H9 (cell line): ENCODE data around the gene CLEC3B. TPM values are rescaled to one million over a fixed set of nuclear protein-coding genes. Genes with fewer than 3 reads are reported as not detected.

Source experiments
- DNase-seq: peaks from one replicate; pipeline ENCODE4 v3.0.0-alpha.2; 2017
- H2AFZ ChIP-seq: one replicate; pipeline ENCODE4 v1.6.1; 2013; ENCODE audit warnings: mild to moderate bottlenecking, low read length, control low read depth, moderate library complexity
- H2AK5ac ChIP-seq: 2 replicates; pipeline ENCODE4 v1.6.1; 2013; ENCODE audit warnings: low read length, control low read depth, mixed read lengths; ENCODE audit not compliant: insufficient read length
- H2BK120ac ChIP-seq: one replicate; pipeline ENCODE4 v1.6.1; 2013; ENCODE audit warnings: low read depth, mild to moderate bottlenecking, low read length, control low read depth, inconsistent platforms; ENCODE audit not compliant: poor library complexity, severe bottlenecking
- H2BK12ac ChIP-seq: 2 replicates; pipeline ENCODE4 v1.6.1; 2013; ENCODE audit warnings: low read length, control low read depth, mixed read lengths, low read depth; ENCODE audit not compliant: insufficient read length
- H2BK15ac ChIP-seq: 2 replicates; pipeline ENCODE4 v1.6.1; 2013; ENCODE audit warnings: low read depth, low read length, control low read depth
- H2BK20ac ChIP-seq: one replicate; pipeline ENCODE4 v1.6.1; 2013; ENCODE audit warnings: low read depth, mild to moderate bottlenecking, low read length, control low read depth, inconsistent platforms; ENCODE audit not compliant: poor library complexity, severe bottlenecking
- H2BK5ac ChIP-seq: 2 replicates; pipeline ENCODE4 v1.6.1; 2013; ENCODE audit warnings: low read length, control low read depth, mixed read lengths; ENCODE audit not compliant: insufficient read length
- H3K14ac ChIP-seq: 2 replicates; pipeline ENCODE4 v1.6.1; 2013; ENCODE audit warnings: low read length, control low read depth; ENCODE audit not compliant: insufficient read depth
- H3K18ac ChIP-seq: 2 replicates; pipeline ENCODE4 v1.6.1; 2013; ENCODE audit warnings: low read depth, mild to moderate bottlenecking, mixed read lengths, low read length, control low read depth; ENCODE audit not compliant: insufficient read length
- H3K23ac ChIP-seq: 2 replicates; pipeline ENCODE4 v1.6.1; 2013; ENCODE audit warnings: low read length, control low read depth, mixed read lengths, low read depth; ENCODE audit not compliant: insufficient read length
- H3K23me2 ChIP-seq: 2 replicates; pipeline ENCODE4 v1.6.1; 2013; ENCODE audit warnings: low read depth, mild to moderate bottlenecking, mixed read lengths, low read length, control low read depth; ENCODE audit not compliant: insufficient read length, poor library complexity, severe bottlenecking
- H3K27ac ChIP-seq: 2 replicates; pipeline ENCODE4 v1.5.1; 2013; ENCODE audit warnings: low read length, control low read depth, mixed read lengths, low read depth; ENCODE audit not compliant: insufficient read length
- H3K27me3 ChIP-seq: 2 replicates; pipeline ENCODE4 v1.6.1; 2013; ENCODE audit warnings: low read length, control low read depth, inconsistent platforms; ENCODE audit not compliant: insufficient read depth
- H3K4ac ChIP-seq: 2 replicates; pipeline ENCODE4 v1.6.1; 2013; ENCODE audit warnings: low read depth, mild to moderate bottlenecking, control low read depth, inconsistent platforms, low read length, moderate library complexity
- H3K4me1 ChIP-seq: 2 replicates; pipeline ENCODE4 v1.6.1; 2013; ENCODE audit warnings: low read length, control low read depth, inconsistent platforms; ENCODE audit not compliant: insufficient read depth
- H3K4me2 ChIP-seq: 2 replicates; pipeline ENCODE4 v1.6.1; 2013; ENCODE audit warnings: low read length, control low read depth, mixed read lengths; ENCODE audit not compliant: insufficient read length, insufficient read depth
- H3K56ac ChIP-seq: 2 replicates; pipeline ENCODE4 v1.6.1; 2013; ENCODE audit warnings: low read depth, mild to moderate bottlenecking, mixed read lengths, low read length, control low read depth; ENCODE audit not compliant: insufficient read length
- H3K79me1 ChIP-seq: 2 replicates; pipeline ENCODE4 v1.6.1; 2013; ENCODE audit warnings: low read depth, mild to moderate bottlenecking, moderate library complexity, low read length, control low read depth, inconsistent platforms; ENCODE audit not compliant: insufficient read depth, poor library complexity, severe bottlenecking
- H3K79me2 ChIP-seq: 2 replicates; pipeline ENCODE4 v1.6.1; 2013; ENCODE audit warnings: low read length, control low read depth, inconsistent platforms; ENCODE audit not compliant: insufficient read depth
- H3K9ac ChIP-seq: 2 replicates; pipeline ENCODE4 v1.6.1; 2013; ENCODE audit warnings: low read length, control low read depth, mixed read lengths; ENCODE audit not compliant: insufficient read length; ENCODE audit errors: extremely low read depth
- H3K9me3 ChIP-seq: one replicate; pipeline ENCODE4 v1.6.1; 2013; ENCODE audit warnings: low read depth, low read length, inconsistent platforms; ENCODE audit not compliant: control insufficient read depth
- H3T11ph ChIP-seq: one replicate; pipeline ENCODE4 v1.6.1; 2013; ENCODE audit warnings: mild to moderate bottlenecking, low read length, control low read depth, inconsistent platforms
- H4K20me1 ChIP-seq: one replicate; pipeline ENCODE4 v1.6.1; 2013; ENCODE audit not compliant: control insufficient read depth, insufficient read length, insufficient read depth
- H4K5ac ChIP-seq: 2 replicates; pipeline ENCODE4 v1.6.1; 2013; ENCODE audit warnings: low read depth, mild to moderate bottlenecking, mixed read lengths, low read length, control low read depth; ENCODE audit not compliant: insufficient read length
- H4K8ac ChIP-seq: replicated peaks from 2 replicates; pipeline ENCODE4 v1.6.1; 2013; ENCODE audit warnings: low read length, control low read depth, mixed read lengths, low read depth; ENCODE audit not compliant: insufficient read length
- H4K91ac ChIP-seq: 2 replicates; pipeline ENCODE4 v1.6.1; 2013; ENCODE audit warnings: low read depth, mild to moderate bottlenecking, moderate library complexity, mixed read lengths, low read length, control low read depth; ENCODE audit not compliant: insufficient read length
- H3K27ac Mint-ChIP-seq, 3 experiments: 2 replicates in 2 of 3; 3 replicates in 1 of 3; pipeline ENCODE4 v1.8.0; 2020 to 2021; ENCODE audit warnings: mixed read lengths in 3 of 3, mild to moderate bottlenecking in 1 of 3, moderate library complexity in 1 of 3
- H3K27me3 Mint-ChIP-seq: 2 replicates; pipeline ENCODE4 v1.8.0; 2021; ENCODE audit warnings: low read depth, mild to moderate bottlenecking, moderate library complexity, mixed read lengths
- H3K36me3 Mint-ChIP-seq, 3 experiments: 2 replicates in 2 of 3; 3 replicates in 1 of 3; pipeline ENCODE4 v1.8.0; 2020 to 2021; ENCODE audit warnings: low read depth in 3 of 3, mixed read lengths in 3 of 3; ENCODE audit not compliant: insufficient read depth in 1 of 3
- H3K4me1 Mint-ChIP-seq, 2 experiments: 2 replicates each; pipeline ENCODE4 v1.8.0; 2020; ENCODE audit warnings: mixed read lengths in 2 of 2
- H3K4me3 Mint-ChIP-seq, 2 experiments: 2 replicates in 1 of 2; 3 replicates in 1 of 2; pipeline ENCODE4 v1.8.0; 2020 to 2021; ENCODE audit warnings: mild to moderate bottlenecking in 2 of 2, mixed read lengths in 2 of 2, moderate library complexity in 1 of 2
- H3K9me3 Mint-ChIP-seq, 2 experiments: 2 replicates in 1 of 2; 3 replicates in 1 of 2; pipeline ENCODE4 v1.8.0; 2020; ENCODE audit warnings: mild to moderate bottlenecking in 2 of 2, mixed read lengths in 2 of 2, moderate library complexity in 1 of 2
- CTCF ChIP-seq: fragments of 200-600 bp; sonication (generic); conservative IDR thresholded peaks from 3 replicates; pipeline ENCODE4 v1.8.0; 2021; ENCODE audit warnings: antibody characterized with exemption, mild to moderate bottlenecking
- WGBS: extraction: QIAGEN DNeasy Blood & Tissue Kit; methylation state at CpG from one replicate; pipeline ENCODE4 v1.1.7; 2013; ENCODE audit warnings: missing lambda C conversion rate, low lambda C conversion rate, mixed read lengths; ENCODE audit not compliant: insufficient read length; ENCODE audit errors: extremely low coverage; 5-methylcytosine and 5-hydroxymethylcytosine counted together
- total RNA-seq: library from RNA; stranded (reverse); gene quantifications from 2 replicates; pipeline ENCODE4 v1.2.1, GENCODE V29; 2021

CLEC3B gene
- total RNA-seq, 1 experiment from 2014 or later = not detected

GRCh38 chr3:45041666-45042065, 15.6 kb downstream of the CLEC3B start:
- no peak overlapping the region for H2AK5ac ChIP-seq
- no peak overlapping the region for H3K4me2 ChIP-seq
- Mint-ChIP-seq H3K9me3 (0 out of 5 replicates have a peak, but pooled peaks cover 0 to 2% of the 10 kb centered on the region in 2 experiments), H3K27me3 (peaks cover 36% of the 10 kb centered on the region), H3K4me1 (peaks cover 13 to 14% of the 10 kb centered on the region in 2 experiments), H3K36me3 (no peaks in the 10 kb centered on the region), H3K4me3 (no peak overlapping the region), H3K27ac (no peak overlapping the region)
- H3K9ac ChIP-seq = no peak overlapping the region
- H4K20me1 ChIP-seq = no peaks in the 10 kb centered on the region
- H3K27me3 ChIP-seq = peaks cover 4% of the 10 kb centered on the region; the same call in 1 of the 2 replicates
- H2BK20ac ChIP-seq = no peak overlapping the region
- H3K4me1 ChIP-seq = no peaks in the 10 kb centered on the region
- no peak for TF ChIP-seq CTCF
- H3K23me2 ChIP-seq = no peaks in the 10 kb centered on the region
- DNase-seq = no peak
- H3K23ac ChIP-seq = no peak overlapping the region
- no peak overlapping the region for H3K56ac ChIP-seq
- no peaks in the 10 kb centered on the region for H3K79me2 ChIP-seq
- no peak overlapping the region for H3K4ac ChIP-seq
- H2BK5ac ChIP-seq = no peak overlapping the region
- no peak overlapping the region for H2AFZ ChIP-seq
- H2BK15ac ChIP-seq = no peak overlapping the region
- H4K91ac ChIP-seq = no peak overlapping the region
- no peak overlapping the region for H2BK120ac ChIP-seq
- H3K18ac ChIP-seq = no peak overlapping the region
- no peak overlapping the region for H4K8ac ChIP-seq
- no peaks in the 10 kb centered on the region for H3K79me1 ChIP-seq
- no peak overlapping the region for H3K14ac ChIP-seq
- H4K5ac ChIP-seq = no peak overlapping the region
- no peaks in the 10 kb centered on the region for H3K9me3 ChIP-seq
- no peak overlapping the region for H2BK12ac ChIP-seq
- H3T11ph ChIP-seq = no peak overlapping the region
- no peak overlapping the region for H3K27ac ChIP-seq
- no CpG with 5 or more reads among the region's 2 CpGs for WGBS
